ENCODE measurements around the gene ARHGAP25. TPM values are rescaled to one million over a fixed set of nuclear protein-coding genes. Genes with fewer than 3 reads are reported as not detected.

Gene ARHGAP25
- total RNA-seq, 1 experiment from 2014 or later: 0.27 TPM

- no peak overlapping the region for H3K27ac ChIP-seq (ENCODE audit: low read depth, low read length)
Measured at GRCh38 chr2:68812251-68812650, 77.6 kb downstream of the ARHGAP25 start.

More at GRCh38 chr2:68812251-68812650, 77.6 kb downstream of the ARHGAP25 start:
- ATAC-seq: no peak
- Histone ChIP-seq H3K9me2 (ENCODE audit: insufficient read depth) (no peaks in the 10 kb centered on the region), H3K4me2 (ENCODE audit: low read length) (no peak overlapping the region), H2AFZ (ENCODE audit: low read depth, low read length, poor library complexity, severe bottlenecking) (no peak overlapping the region), H3K4me3 (replicated peaks in 1 of 2; ENCODE audit: low read depth in 1 of 2, low read length in 2 of 2) (no peak overlapping the region), H4K20me1 (ENCODE audit: insufficient read depth) (no peaks in the 10 kb centered on the region), H3K9ac (ENCODE audit: low read length) (no peak overlapping the region), H3K36me3 (ENCODE audit: control insufficient read depth in 1 of 2, insufficient read depth in 2 of 2, low read length in 2 of 2) (no peaks in the 10 kb centered on the region), H3K27me3 (ENCODE audit: insufficient read depth, low read length) (no peaks in the 10 kb centered on the region), H3K4me1 (ENCODE audit: control insufficient read depth in 1 of 2, insufficient read depth in 2 of 2, low read length in 2 of 2) (no peaks in the 10 kb centered on the region), H3K79me2 (ENCODE audit: insufficient read depth, low read length) (no peaks in the 10 kb centered on the region), H3K9me3 (ENCODE audit: control insufficient read depth in 1 of 2, insufficient read depth in 1 of 2, low read depth in 1 of 2, low read length in 2 of 2) (no peaks in the 10 kb centered on the region)
- no peak for DNase-seq (ENCODE audit: low read depth, low spot score)
- ChIA-PET RAD21 (ENCODE audit: low non-redundant PET in 1 of 2, low total read pairs in 2 of 2, uncharacterized antibody in 2 of 2, unreplicated experiment in 2 of 2) (no interaction called here), CTCF (no interaction called here), POLR2A (no interaction called here)
- TF ChIP-seq TCF7L2 (IDR thresholded peaks at IDR 0.05; ENCODE audit: borderline replicate concordance, extremely low read depth, insufficient read depth, insufficient read length): no peak
- no peak for TF ChIP-seq REST (IDR thresholded peaks at IDR 0.05; ENCODE audit: low read depth)
- TF ChIP-seq CEBPB (IDR thresholded peaks at IDR 0.05; ENCODE audit: low read depth): no peak
- TF ChIP-seq ZFX (IDR thresholded peaks at IDR 0.05): no peak
- TF ChIP-seq POLR2A (IDR thresholded peaks at IDR 0.05; ENCODE audit: borderline replicate concordance, extremely low read depth, insufficient read depth, insufficient read length): no peak
- TF ChIP-seq SRF (IDR thresholded peaks at IDR 0.05; ENCODE audit: low read depth): no peak
- no peak for TF ChIP-seq ATF3 (IDR thresholded peaks at IDR 0.05)
- no peak for TF ChIP-seq FOSL1 (IDR thresholded peaks at IDR 0.05; ENCODE audit: low read depth)
- no peak for TF ChIP-seq ZBTB33 (IDR thresholded peaks at IDR 0.05; ENCODE audit: extremely low read depth, insufficient replicate concordance, low read length)
- intact Hi-C loops (cut with micrococcal nuclease): no loop called here
- BruUV-seq (replicated peaks): no TSS peak
